ENCODE data around the gene RBM38. TPM values are rescaled to one million over a fixed set of nuclear protein-coding genes. Genes with fewer than 3 reads are reported as not detected.

Gene RBM38
- total RNA-seq (2022), result 34.4 and 39.2 TPM in 2 replicates
- Bru-seq, nascent RNA, result percentile 66 among the genes with signal in this experiment
- BruChase-seq, experiment 1, labeled RNA remaining after a 2-hour chase, result percentile 68 among the genes with signal in this experiment
- BruChase-seq, experiment 2, labeled RNA remaining after a 6-hour chase, result percentile 71 among the genes with signal in this experiment
- long read RNA-seq, transcript RBM38-203 (4 exons, 2,382 nt), result major isoform, 39 of 124 reads
- long read RNA-seq, partial matches to known transcripts, result 77 of 124 reads
- long read RNA-seq, other reads (novel, unspliced or antisense), result 6 of 124 reads

- H3K9me3 ChIP-seq, result no peaks in the 10 kb centered on the region
- H3K4me3 ChIP-seq (ENCODE audit: low read depth, low read length), result peak within 1 kb of the TSS; percentile 96
- peaks cover 23% of the 10 kb centered on the region for H3K4me1 ChIP-seq
- no TSS peak for BruUV-seq (replicated peaks)
- DNase-seq, result peak; percentile 86 to 93
- Mint-ChIP-seq H3K27me3 (ENCODE audit: insufficient read depth, unreplicated experiment) (no peaks in the 10 kb centered on the region), H3K27ac (ENCODE audit: unreplicated experiment) (peak within 1 kb of the TSS; percentile 88), H3K36me3 (ENCODE audit: insufficient read depth, unreplicated experiment) (peaks cover 40% of the 10 kb centered on the region), H3K4me1 (ENCODE audit: low read depth, unreplicated experiment) (peaks cover 20% of the 10 kb centered on the region), H3K9me3 (ENCODE audit: unreplicated experiment) (no peaks in the 10 kb centered on the region), H3K4me3 (ENCODE audit: unreplicated experiment) (peak within 1 kb of the TSS; percentile 80)
- CTCF ChIA-PET, result interaction anchor here (0.6 to 1.0 kb wide), 4 partner anchors 12 to 300 kb away, joined by 3 read pairs; no protein-coding TSS in a partner anchor
- H3K27me3 ChIP-seq (replicated peaks; ENCODE audit: control insufficient read depth, insufficient read depth, low read length), result no peaks in the 10 kb centered on the region
- H3K36me3 ChIP-seq (ENCODE audit: control insufficient read depth, insufficient read depth, low read length), result peaks cover 6% of the 10 kb centered on the region
- POLR2A ChIA-PET, result interaction anchor here (0.6 to 1.0 kb wide), 3 partner anchors 42 to 417 kb away, joined by 3 to 4 read pairs (median 3); no protein-coding TSS in a partner anchor
- intact Hi-C loops (cut with micrococcal nuclease; ENCODE audit: unreplicated experiment), result no loop called here
- TF ChIP-seq CTCF (IDR thresholded peaks at IDR 0.05; ENCODE audit: insufficient read depth in 1 of 2, low read depth in 1 of 2, low read length in 1 of 2, severe bottlenecking in 1 of 2, unreplicated experiment in 1 of 2), result no peak
Measured at GRCh38 chr20:57390604-57391438, at the start of gene RBM38. Gene RBM38 (plus strand): TSS chr20:57391396. CDS start chr20:57391582, 186 bp downstream.

GRCh38 chr20:57341663-57342062 lies 49.5 kb upstream of the RBM38 start:
- CTCF ChIA-PET, result no interaction called here
- H3K27me3 Mint-ChIP-seq (ENCODE audit: insufficient read depth, unreplicated experiment), result no peaks in the 10 kb centered on the region

More at GRCh38 chr20:57341663-57342062, 49.5 kb upstream of the RBM38 start:
- Mint-ChIP-seq H3K4me1 (ENCODE audit: low read depth, unreplicated experiment) (no peaks in the 10 kb centered on the region), H3K9me3 (ENCODE audit: unreplicated experiment) (no peaks in the 10 kb centered on the region), H3K4me3 (ENCODE audit: unreplicated experiment) (no peak overlapping the region), H3K27ac (ENCODE audit: unreplicated experiment) (no peak overlapping the region), H3K36me3 (ENCODE audit: insufficient read depth, unreplicated experiment) (no peaks in the 10 kb centered on the region)
- BruUV-seq (replicated peaks), result no TSS peak
- Histone ChIP-seq H3K27me3 (replicated peaks; ENCODE audit: control insufficient read depth, insufficient read depth, low read length) (no peaks in the 10 kb centered on the region), H3K4me1 (no peaks in the 10 kb centered on the region), H3K9me3 (no peaks in the 10 kb centered on the region), H3K4me3 (ENCODE audit: low read depth, low read length) (no peak overlapping the region), H3K36me3 (ENCODE audit: control insufficient read depth, insufficient read depth, low read length) (no peaks in the 10 kb centered on the region)
- TF ChIP-seq CTCF (IDR thresholded peaks at IDR 0.05; ENCODE audit: insufficient read depth in 1 of 2, low read depth in 1 of 2, low read length in 1 of 2, severe bottlenecking in 1 of 2, unreplicated experiment in 1 of 2), result no peak
- DNase-seq, result no peak
- POLR2A ChIA-PET, result no interaction called here
- intact Hi-C loops (cut with micrococcal nuclease; ENCODE audit: unreplicated experiment), result no loop called here

All from Caco-2 (cell line).